ENCODE measurements around the gene CCND2. TPM values are rescaled to one million over a fixed set of nuclear protein-coding genes. Genes with fewer than 3 reads are reported as not detected.
A peak's percentile ranks its signal among the peaks of the same experiment; 100 is the strongest.

Gene CCND2
- total RNA-seq, 2 experiments from 2014 or later = 159 to 163 TPM

DNA sequence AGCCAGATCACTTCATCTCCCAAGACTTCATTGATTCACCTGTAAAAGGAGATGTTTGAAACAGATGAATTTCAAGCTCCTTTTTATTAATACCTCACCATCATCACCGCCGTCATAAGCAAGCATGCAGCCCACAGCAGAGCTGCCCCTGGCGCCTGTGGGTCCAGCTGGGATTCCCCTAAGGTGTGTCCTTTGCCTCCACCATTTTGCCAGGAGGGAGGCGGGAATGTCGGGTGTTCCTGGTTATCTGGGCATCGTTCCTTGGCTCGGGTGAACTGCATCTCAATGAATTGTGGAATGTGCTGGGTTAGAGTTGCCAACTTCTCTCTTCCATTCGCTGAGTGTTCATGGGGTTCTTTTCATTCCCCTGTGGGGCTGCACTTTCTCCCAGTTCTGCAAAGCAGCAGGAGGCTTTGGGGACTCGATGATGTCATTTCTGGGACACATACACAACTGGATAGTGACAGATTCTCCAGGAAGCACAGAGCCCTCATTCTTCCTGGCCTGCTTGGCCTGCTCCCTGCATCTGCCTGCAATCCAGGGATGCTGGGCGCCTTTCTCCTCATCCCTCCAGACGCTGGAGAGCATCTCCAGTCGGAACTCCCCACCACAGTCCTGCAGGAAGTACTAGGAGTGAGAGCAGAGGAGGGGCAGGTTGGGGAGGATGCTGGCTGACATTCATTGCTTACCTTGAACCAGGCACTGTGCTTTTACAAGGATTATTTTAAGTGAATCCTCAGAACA, 10.1 kb downstream of the CCND2 start:
- no peak overlapping the region for H3K4me3 ChIP-seq (ENCODE audit: low read length)
- H3K4me1 ChIP-seq (ENCODE audit: insufficient read depth, low read length) = peaks cover 96% of the 10 kb centered on the region
- H3K9me3 ChIP-seq (ENCODE audit: control insufficient read depth in 1 of 2, insufficient read depth in 1 of 2, low read length in 2 of 2) = no peaks in the 10 kb centered on the region
- Mint-ChIP-seq H3K27me3 (no peaks in the 10 kb centered on the region), H3K27ac (peak overlapping the region; percentile 71), H3K4me3 (no peak overlapping the region), H3K9me3 (no peaks in the 10 kb centered on the region), H3K36me3 (ENCODE audit: low read depth) (peaks cover 100% of the 10 kb centered on the region), H3K4me1 (ENCODE audit: low read depth) (peaks cover 95% of the 10 kb centered on the region)
- ATAC-seq (ENCODE audit: poor library complexity) (no peak), DNase-seq (no peak)
- no peak for TF ChIP-seq CTCF (IDR thresholded peaks at IDR 0.05)
- no peaks in the 10 kb centered on the region for H3K27me3 ChIP-seq (ENCODE audit: control insufficient read depth in 1 of 2, insufficient read depth in 2 of 2, low read length in 2 of 2)
- H3K27ac ChIP-seq (ENCODE audit: low read depth in 1 of 2, low read length in 2 of 2) = no peak overlapping the region
- POLR2A ChIA-PET = interaction anchor here (1.2 to 1.5 kb wide), 2 partner anchors 12 to 295 kb away, joined by 3 to 4 read pairs; no protein-coding TSS in a partner anchor
- CTCF ChIA-PET = interaction anchor here (0.9 kb wide), 1 partner anchor 176 kb away, joined by 3 read pairs; no protein-coding TSS in a partner anchor
- intact Hi-C loops (cut with DNase I, micrococcal nuclease) = no loop called here
- peaks cover 99% of the 10 kb centered on the region for H3K36me3 ChIP-seq (ENCODE audit: insufficient read depth, low read length)

DNA sequence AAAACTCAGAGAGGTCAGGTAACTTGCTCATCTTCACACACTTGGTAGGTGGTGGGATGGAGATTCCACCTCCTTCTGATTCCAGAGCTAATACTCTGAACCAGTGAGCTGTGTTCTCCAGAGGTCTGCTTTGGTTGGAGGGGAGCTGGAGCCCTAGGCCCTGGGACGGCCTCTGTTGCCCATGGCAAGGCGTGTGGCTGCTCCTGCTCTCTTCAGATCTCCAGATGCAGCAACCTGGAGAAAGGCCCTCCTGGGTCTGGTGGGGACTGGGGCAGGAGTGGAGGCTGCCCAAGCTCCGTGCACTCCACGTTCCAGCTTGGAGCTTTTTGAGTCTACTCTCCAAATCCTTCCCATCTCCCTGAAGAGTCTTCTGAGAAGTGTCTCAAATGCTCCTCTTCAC, 10.7 kb downstream of the CCND2 start:
- Mint-ChIP-seq H3K36me3 (ENCODE audit: low read depth) (peaks cover 100% of the 10 kb centered on the region), H3K27ac (peak overlapping the region; percentile 71), H3K4me3 (no peak overlapping the region), H3K4me1 (ENCODE audit: low read depth) (peaks cover 95% of the 10 kb centered on the region), H3K9me3 (no peaks in the 10 kb centered on the region), H3K27me3 (no peaks in the 10 kb centered on the region)
- ATAC-seq (ENCODE audit: poor library complexity) (no peak), DNase-seq (no peak)
- CTCF ChIA-PET = no interaction called here
- no peaks in the 10 kb centered on the region for H3K27me3 ChIP-seq (ENCODE audit: control insufficient read depth in 1 of 2, insufficient read depth in 2 of 2, low read length in 2 of 2)
- H3K4me3 ChIP-seq (ENCODE audit: low read length) = no peak overlapping the region
- POLR2A ChIA-PET = interaction anchor here (1.5 kb wide), 1 partner anchor 12 kb away, joined by 4 read pairs; no protein-coding TSS in a partner anchor
- H3K9me3 ChIP-seq (ENCODE audit: control insufficient read depth in 1 of 2, insufficient read depth in 1 of 2, low read length in 2 of 2) = no peaks in the 10 kb centered on the region
- peaks cover 99% of the 10 kb centered on the region for H3K36me3 ChIP-seq (ENCODE audit: insufficient read depth, low read length)
- H3K4me1 ChIP-seq (ENCODE audit: insufficient read depth, low read length) = peaks cover 98% of the 10 kb centered on the region
- intact Hi-C loops (cut with DNase I, micrococcal nuclease) = no loop called here
- H3K27ac ChIP-seq (ENCODE audit: low read depth in 1 of 2, low read length in 2 of 2) = no peak overlapping the region
- TF ChIP-seq CTCF (IDR thresholded peaks at IDR 0.05) = no peak

GRCh38 chr12:4285070-4285469, 11.5 kb downstream of the CCND2 start:
- Histone ChIP-seq H3K9me3 (ENCODE audit: control insufficient read depth in 1 of 2, insufficient read depth in 1 of 2, low read length in 2 of 2) (no peaks in the 10 kb centered on the region), H3K27me3 (ENCODE audit: control insufficient read depth in 1 of 2, insufficient read depth in 2 of 2, low read length in 2 of 2) (no peaks in the 10 kb centered on the region), H3K27ac (ENCODE audit: low read depth in 1 of 2, low read length in 2 of 2) (no peak overlapping the region), H3K4me1 (ENCODE audit: insufficient read depth, low read length) (peaks cover 98% of the 10 kb centered on the region), H3K4me3 (ENCODE audit: low read length) (no peak overlapping the region), H3K36me3 (ENCODE audit: insufficient read depth, low read length) (peaks cover 99% of the 10 kb centered on the region)
- Mint-ChIP-seq H3K4me3 (no peak overlapping the region), H3K27me3 (no peaks in the 10 kb centered on the region), H3K27ac (peak overlapping the region; percentile 61), H3K36me3 (ENCODE audit: low read depth) (peaks cover 100% of the 10 kb centered on the region), H3K9me3 (no peaks in the 10 kb centered on the region), H3K4me1 (ENCODE audit: low read depth) (peaks cover 91% of the 10 kb centered on the region)
- no peak for TF ChIP-seq CTCF (IDR thresholded peaks at IDR 0.05)
- ATAC-seq (ENCODE audit: poor library complexity) (no peak), DNase-seq (no peak)
- intact Hi-C loops (cut with DNase I, micrococcal nuclease) = no loop called here
- ChIA-PET POLR2A (interaction anchor here (1.0 kb wide), 1 partner anchor 9 kb away, joined by 3 read pairs; no protein-coding TSS in a partner anchor), CTCF (no interaction called here)

Data from CD4-positive, alpha-beta T cell (primary cell).